Activated CD4-positive, alpha-beta T cell treated with anti-CD3 and anti-CD28 coated beads, Interleukin-2, amount 50 U/mL, for 1 hour (primary cell): ENCODE data around the gene EML5.
"Not testable (repeated sequence)": the region's sequence is repeated elsewhere in the genome, so short reads cannot be mapped to it uniquely, and the experiment has no call there.

ENCODE experiments used
- DNase-seq: peaks from one replicate; pipeline ENCODE4 v3.0.0-alpha.2; 2020

Gene EML5

DNA sequence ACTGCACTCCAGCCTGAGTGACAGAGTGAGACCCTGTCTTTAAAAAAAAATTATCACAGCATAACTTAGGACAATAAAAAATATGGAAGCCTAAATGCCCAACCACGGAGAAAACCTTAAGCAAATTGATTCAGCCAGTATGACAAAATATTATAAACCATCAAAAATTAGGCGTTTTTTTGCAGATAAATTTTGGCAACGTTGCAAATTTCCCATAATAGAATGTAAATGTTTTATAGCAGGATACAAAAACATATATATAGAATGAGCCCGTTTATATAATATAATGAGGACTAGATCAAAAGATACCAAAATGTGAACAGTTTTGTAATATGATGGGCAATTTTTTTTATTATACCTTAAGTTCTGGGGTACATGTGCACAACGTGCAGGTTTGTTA, 6.8 kb upstream of the EML5 start:
- DNase-seq: no peak

DNA sequence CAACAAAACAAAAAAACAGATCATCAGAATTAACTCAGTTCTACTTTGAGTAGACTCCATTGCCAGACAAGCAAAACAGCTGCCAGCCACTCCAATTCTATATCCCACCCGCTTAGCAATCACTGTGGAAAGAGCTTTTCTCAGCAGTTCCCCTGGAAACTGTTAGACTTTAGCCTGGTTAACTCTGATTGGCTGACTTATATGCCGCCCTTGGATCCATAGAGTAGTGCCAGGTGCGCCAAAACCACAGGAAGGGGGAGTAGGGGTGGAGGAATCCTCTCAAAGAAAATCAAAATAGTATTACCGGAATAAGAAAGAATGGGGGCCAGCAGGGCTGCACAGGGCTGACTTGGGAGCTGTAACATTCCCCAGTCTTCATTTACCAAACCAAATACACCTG, 5.4 kb upstream of the EML5 start:
- no peak for DNase-seq

DNA sequence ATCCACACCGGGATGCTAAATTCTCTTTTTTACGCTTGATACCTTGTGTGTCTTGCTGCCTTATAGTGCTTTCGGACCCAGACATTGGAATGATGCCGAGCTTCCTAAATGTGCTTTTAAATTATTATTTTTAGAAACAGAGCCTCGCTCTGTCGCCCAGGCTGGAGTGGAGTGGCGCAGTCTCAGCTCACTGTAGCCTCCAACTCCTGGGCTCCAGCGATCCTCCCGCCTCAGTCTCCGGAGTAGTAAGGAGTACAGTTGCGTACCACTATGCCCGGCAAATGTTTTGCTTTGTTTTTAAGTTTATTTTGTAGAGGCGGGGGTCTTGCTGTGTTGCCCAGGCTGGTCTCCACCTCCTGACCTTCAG, 489 bp upstream of the EML5 start:
- no peak for DNase-seq

DNA sequence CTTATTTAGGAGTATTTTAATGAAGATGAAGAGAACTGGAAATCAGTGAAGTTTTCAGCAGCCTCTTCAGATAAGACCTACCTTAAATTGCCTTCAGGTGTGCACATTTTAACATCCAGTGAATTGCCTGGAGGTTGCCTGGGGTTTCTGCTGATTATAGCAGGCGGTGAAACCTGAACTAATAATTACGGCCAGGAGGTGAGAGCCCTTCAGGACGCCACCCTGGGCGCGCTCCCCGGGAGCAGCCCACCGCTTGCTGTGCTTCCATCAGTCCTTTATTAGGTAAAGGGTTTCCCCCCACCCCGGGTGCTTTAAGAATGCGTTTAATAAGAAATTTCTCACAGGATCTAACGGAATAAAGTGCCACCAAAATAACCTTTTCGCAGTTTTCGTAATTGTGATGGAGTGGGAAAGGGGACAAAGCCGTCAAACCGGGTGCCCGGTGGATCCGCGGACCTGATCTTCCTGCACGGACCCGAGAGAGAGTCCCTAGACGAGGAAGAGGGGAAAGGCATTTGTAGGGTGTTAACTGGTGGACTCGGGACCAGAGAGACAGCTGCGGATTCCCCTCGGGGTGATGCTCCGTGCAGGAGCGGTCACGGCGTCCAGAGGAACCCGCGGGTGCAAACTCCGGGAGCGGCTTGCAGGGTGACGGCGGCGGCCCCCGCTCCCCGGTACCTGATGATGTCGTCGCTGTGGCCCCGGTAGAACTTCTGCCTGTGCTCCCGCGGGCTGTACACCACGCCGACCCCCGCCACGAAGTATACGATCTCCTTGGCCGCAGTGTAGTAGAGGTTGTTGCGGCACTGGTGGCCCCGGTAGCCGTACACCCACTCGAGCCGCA, 902 bp downstream of the EML5 start:
- no peak for DNase-seq

- DNase-seq: no peak
Observed at GRCh38 chr14:88791252-88791621, 1.5 kb downstream of the EML5 start.

- DNase-seq: no peak
Observed at GRCh38 chr14:88790501-88791251, 2.1 kb downstream of the EML5 start.

GRCh38 chr14:88789573-88789972, 3.2 kb downstream of the EML5 start:
- DNase-seq: not testable (repeated sequence)

- DNase-seq: no peak
Observed at GRCh38 chr14:88786715-88787114, 6.0 kb downstream of the EML5 start.

DNA sequence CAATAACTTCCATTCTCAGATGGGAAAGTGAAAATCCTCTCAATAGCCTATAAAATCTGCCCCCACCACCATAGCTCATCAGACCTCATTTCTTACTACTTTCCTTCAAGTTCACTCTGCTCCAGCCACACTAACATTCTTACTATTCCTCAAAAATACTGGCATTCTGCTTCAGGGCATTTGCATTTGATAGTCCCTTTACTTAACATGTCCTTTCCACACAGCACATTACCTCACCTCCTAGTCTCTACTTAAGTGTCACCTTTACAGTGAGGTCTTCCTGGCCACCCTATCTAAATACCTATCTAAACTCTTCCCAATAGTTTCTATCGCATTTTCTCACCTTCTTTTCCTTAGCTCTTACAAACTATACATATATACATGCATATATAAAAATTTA, 6.8 kb downstream of the EML5 start:
- DNase-seq: no peak

DNA sequence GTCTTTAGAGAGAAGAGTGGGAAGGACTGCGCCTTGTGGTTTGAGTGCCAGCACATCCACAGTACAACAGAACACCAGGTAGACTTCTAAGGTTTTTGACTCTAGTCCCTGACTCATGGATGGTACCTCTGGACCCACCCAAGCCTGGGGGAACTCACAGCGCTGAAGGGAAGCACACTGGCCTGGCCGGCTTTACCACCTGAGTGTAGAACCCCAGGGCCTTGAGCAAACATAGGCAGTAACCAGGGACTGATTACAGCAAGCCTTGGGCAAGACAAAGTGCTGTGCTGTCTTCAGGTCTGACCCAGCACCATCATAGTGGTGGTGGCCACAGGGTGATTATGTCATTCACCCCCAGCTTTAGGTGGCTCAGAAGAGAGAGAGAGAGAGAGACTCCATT, 17.2 kb downstream of the EML5 start:
- DNase-seq: no peak

GRCh38 chr14:88770736-88771135, 22.0 kb downstream of the EML5 start:
- DNase-seq: no peak

DNA sequence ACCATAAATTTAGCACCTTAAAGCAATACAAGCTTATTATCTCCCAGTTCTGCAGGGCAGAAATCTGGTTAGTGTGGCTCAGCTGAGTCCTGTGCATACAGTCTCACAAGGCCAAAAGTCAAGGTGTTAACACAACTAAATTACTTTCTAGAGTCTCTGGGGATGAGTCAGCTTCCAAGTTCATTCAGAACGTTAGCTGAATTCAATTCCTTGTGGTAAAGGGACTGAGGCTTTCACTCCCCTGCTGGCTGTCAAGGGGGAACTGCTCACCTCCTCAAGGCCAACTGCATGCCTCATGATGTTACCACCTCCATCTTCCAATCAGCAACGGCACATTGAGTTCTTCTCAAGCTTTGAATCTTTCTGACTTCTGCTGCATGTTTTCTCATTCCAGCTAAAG, 27.6 kb downstream of the EML5 start:
- no peak for DNase-seq

DNA sequence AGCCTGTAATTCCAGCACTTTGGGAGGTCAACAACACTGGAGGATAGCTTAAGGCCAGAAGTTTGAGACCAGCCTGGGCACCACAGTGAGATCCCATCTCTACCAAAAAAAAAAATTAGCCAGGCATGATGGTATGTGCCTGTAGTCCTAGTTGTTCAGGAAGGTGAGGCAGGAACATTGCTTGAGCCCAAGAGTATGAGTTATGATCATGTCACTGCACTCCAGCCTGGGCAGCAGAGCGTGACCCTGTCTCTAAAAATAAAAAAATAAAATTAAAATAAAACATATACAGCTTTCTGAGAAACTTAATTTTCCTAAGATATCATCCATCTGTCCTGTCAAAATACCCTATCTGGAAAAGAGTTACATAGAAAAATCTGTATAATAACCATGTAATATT, 38.9 kb downstream of the EML5 start:
- DNase-seq: no peak

- DNase-seq: no peak
Observed at GRCh38 chr14:88750945-88751344, 41.8 kb downstream of the EML5 start.

DNA sequence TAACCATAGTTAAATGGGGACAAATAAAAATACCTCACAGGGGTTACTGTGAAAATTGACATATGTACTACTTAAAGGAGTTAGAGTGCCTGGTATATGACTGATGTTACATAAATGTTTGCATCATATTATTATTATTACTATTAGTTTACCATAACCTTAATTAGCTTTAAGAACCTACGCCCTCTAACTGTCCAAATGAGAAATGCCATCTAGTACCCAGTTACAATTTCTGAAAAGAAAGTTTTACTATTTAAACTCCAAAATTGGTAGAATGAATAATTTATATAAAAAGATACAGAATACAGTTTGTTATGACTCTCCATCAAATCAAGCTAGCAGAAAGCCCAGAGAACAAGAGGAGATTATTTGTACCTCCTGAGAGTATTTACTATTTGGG, 42.3 kb downstream of the EML5 start:
- no peak for DNase-seq

- DNase-seq: no peak
Observed at GRCh38 chr14:88749139-88749538, 43.6 kb downstream of the EML5 start.

DNA sequence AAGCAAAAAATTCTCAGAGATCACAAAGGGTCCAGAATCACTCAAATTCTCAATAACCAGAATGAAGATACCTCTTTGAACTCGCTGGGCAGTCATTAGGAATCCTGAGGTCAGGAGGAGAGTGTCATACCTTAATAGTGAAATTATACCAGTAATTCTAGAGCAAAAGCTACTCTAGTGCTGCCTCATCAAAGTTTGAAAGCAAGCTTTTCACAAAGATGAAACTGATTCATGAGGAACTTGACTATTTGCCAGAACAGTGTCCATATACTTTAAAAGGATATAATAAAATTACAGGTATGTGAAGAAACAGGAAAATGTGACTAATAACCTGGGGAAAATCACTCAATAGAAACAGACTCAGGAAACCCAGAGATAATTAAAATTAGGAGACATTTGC, 44.5 kb downstream of the EML5 start:
- DNase-seq: no peak

DNA sequence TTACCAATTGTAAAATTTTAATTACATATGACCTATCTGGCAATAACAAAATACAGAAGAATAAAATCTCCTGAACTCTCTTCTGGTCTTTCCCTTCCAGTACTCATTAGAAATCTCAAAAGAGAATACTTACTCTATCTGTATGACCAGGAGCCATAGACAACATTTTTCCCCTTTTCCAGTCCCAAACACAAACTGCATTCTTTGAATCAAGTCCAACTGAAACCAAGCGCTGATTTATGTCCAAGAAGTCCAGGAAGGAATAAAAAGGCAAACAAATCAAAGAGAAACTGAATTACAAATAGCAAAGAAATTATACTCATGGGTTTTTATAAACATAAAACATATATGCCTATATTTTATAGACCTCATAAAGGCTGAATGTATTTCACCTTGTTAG, 46.7 kb downstream of the EML5 start:
- DNase-seq: no peak

- no peak for DNase-seq
Observed at GRCh38 chr14:88737245-88737644, 55.5 kb downstream of the EML5 start.

DNA sequence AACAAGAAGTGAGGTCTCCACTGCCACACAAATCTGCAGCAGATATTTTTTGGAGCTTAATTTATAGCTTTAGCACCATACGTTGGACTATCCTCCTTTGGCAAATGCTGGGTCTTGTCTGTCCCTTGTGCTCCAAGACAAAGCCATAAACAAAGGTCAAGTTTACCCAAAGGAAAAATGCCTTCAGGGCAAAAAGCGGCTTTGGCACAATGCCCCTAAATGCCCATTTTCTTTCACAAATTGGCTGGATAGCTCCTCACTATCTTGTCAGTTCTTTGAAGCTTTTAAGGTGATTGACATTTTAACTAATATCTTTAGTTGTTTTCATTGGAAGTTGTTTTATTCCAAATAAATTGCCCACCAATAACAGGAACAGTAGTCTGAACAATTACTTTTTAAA, 59.6 kb downstream of the EML5 start:
- DNase-seq: no peak

DNA sequence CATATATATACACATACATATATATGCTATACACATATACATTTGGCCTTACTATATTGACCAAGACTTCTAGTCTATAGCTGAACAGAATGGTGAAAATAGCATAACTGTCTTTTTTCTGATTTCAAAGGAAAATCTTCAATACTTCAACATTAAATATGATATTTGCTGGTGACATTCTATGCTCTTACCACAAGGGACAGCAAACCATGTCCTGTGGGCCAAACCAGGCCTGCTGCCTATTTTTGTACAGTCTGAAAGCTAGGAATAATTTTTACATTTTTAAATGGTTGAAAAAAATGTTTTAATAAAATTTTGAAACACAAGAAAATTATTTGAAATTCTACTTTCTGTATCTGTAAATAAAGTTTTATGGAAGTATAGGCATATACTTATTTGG, 63.6 kb downstream of the EML5 start:
- no peak for DNase-seq

- DNase-seq: no peak
Observed at GRCh38 chr14:88727057-88727456, 65.7 kb downstream of the EML5 start.

DNA sequence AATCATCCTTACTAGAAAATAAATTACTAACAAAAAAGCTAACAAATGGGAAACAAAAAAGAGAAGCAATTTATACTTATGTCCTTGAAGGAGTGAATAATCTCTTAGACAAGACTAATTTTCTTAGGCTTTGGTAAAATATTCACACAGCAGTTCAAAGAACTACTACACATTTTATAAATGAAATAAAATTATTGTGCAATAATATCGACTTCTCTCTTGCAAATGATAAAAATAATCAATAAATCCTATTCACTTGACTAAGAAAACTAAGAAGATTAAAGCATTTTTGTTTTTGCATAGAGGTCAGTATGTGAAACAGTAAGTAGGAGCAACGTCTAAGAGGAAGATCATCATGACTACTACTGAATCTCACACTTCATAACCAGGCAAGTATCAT, 82.0 kb downstream of the EML5 start:
- DNase-seq: no peak

DNA sequence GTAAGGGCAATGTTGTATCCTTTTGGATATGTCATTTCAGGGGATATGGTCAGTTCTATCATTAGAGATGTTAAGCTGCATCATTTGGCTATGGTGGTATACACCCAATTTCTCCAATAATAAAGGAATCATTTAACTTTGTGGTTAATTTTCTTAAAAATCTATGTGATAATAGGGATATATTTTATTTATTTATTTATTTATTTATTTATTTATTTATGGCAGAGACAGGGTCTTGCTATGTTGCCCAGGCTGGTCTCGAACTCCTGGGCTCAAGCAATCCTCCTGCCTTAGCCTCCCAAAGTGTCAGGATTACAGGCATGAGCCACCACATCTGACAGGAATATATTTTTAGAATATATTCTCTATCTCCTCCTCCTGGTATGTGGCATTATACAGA, 85.7 kb downstream of the EML5 start:
- no peak for DNase-seq

DNA sequence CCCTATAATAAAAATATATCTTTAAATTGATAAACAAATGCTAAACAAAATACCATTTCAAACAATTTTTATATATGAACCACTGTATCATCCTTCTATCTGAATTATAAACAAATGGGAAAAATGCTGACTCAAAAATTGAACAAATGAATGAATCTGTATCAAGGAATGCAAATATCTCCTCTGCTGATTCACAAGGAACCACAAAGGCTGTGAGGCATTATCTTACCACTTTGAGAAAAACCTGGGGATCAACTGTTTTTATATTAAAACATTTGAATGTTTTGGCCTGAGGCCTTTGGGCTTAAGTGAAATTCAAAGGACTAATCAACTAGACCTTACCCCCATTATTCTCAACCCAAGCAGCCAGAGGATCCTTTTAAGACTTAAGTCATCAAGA, 86.3 kb downstream of the EML5 start:
- no peak for DNase-seq
